OCI-LY1 (cell line): ENCODE data around the gene IDH3A.

Source experiments
- EZH2 ChIP-seq: fragments of 200-600 bp; sonication (generic), shearing (Covaris generic); IDR thresholded peaks from 2 replicates; pipeline ENCODE4 v1.8.0; 2017; ENCODE audit warnings: borderline replicate concordance, mixed run types, mild to moderate bottlenecking, antibody characterized with exemption, low read length, moderate library complexity, mixed read lengths
- TF ChIP-seq, protein P1 (sequence below): fragments of 200-600 bp; sonication (generic), shearing (Covaris generic); IDR thresholded peaks from 2 replicates; pipeline ENCODE4 v1.5.1; 2017; ENCODE audit warnings: mild to moderate bottlenecking, antibody characterized with exemption, low read length, moderate library complexity, mixed read lengths

DNA sequence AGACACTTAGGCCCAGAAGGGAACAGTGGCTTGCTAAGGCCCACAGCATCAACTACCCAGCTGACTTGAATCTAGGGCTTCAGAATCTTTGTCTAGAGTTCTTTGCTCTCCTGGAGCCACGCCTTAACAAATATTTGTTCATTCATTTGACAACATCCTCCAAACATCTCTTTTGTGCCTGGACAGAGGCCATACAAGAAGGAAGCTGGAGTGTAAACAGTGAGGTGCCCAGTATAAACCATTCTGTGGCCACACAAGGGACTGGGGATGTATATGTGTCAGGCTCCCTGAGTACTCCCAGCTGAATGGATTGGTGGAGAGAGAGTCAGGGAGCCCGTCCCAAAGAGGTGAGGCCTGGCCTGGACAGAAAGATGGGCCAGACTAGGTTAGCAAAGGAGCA lies 21.3 kb upstream of the IDH3A start:
- TF ChIP-seq, protein P1, sequence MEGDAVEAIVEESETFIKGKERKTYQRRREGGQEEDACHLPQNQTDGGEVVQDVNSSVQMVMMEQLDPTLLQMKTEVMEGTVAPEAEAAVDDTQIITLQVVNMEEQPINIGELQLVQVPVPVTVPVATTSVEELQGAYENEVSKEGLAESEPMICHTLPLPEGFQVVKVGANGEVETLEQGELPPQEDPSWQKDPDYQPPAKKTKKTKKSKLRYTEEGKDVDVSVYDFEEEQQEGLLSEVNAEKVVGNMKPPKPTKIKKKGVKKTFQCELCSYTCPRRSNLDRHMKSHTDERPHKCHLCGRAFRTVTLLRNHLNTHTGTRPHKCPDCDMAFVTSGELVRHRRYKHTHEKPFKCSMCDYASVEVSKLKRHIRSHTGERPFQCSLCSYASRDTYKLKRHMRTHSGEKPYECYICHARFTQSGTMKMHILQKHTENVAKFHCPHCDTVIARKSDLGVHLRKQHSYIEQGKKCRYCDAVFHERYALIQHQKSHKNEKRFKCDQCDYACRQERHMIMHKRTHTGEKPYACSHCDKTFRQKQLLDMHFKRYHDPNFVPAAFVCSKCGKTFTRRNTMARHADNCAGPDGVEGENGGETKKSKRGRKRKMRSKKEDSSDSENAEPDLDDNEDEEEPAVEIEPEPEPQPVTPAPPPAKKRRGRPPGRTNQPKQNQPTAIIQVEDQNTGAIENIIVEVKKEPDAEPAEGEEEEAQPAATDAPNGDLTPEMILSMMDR = no peak
- no peak for TF ChIP-seq EZH2
